H1 (cell line): ENCODE results near the gene KLK7.

ENCODE experiments used
- CTCF ChIP-seq, 3 experiments: IDR thresholded peaks; 1 replicate in 2 of 3; 2 replicates in 1 of 3; pipeline versions ENCODE4 v1.5.1 to v1.6.1; 2011; ENCODE audit warnings: low read length in 3 of 3, mild to moderate bottlenecking in 3 of 3, inconsistent platforms in 2 of 3, low read depth in 1 of 3, moderate library complexity in 1 of 3; ENCODE audit not compliant: insufficient read depth in 1 of 3; ENCODE audit errors: control extremely low read depth in 1 of 3
- EP300 ChIP-seq, 2 experiments: IDR thresholded peaks; 1 replicate in 1 of 2; 2 replicates in 1 of 2; pipeline ENCODE4 v1.6.1; 2011 to 2012; ENCODE audit warnings: low read depth in 2 of 2, low read length in 2 of 2, mild to moderate bottlenecking in 2 of 2, borderline replicate concordance in 1 of 2, inconsistent platforms in 1 of 2, moderate library complexity in 1 of 2
- NANOG ChIP-seq: IDR thresholded peaks from 2 replicates; pipeline ENCODE4 v1.6.1; 2011; ENCODE audit warnings: low read length, low read depth, mild to moderate bottlenecking, inconsistent platforms; ENCODE audit not compliant: insufficient read depth, poor library complexity, severe bottlenecking
- POLR2A ChIP-seq, 2 experiments: IDR thresholded peaks; 1 replicate in 1 of 2; 2 replicates in 1 of 2; pipeline ENCODE4 v1.6.1; 2011; ENCODE audit warnings: low read depth in 2 of 2, low read length in 2 of 2, mild to moderate bottlenecking in 2 of 2; ENCODE audit errors: control extremely low read depth in 1 of 2
- TEAD4 ChIP-seq: IDR thresholded peaks from 2 replicates; pipeline ENCODE4 v1.6.1; 2012; ENCODE audit warnings: low read depth, low read length, inconsistent platforms, mixed read lengths

- TF ChIP-seq CTCF (IDR thresholded peaks at IDR 0.05; ENCODE audit: control extremely low read depth in 1 of 3, insufficient read depth in 1 of 3, low read depth in 1 of 3, low read length in 3 of 3) = peak in 2 of 3 experiments; percentile 14 to 19; a peak in 1 of 4 replicates
- TF ChIP-seq POLR2A (IDR thresholded peaks at IDR 0.05; ENCODE audit: control extremely low read depth in 1 of 2, low read depth in 2 of 2, low read length in 2 of 2) = no peak
- no peak for TF ChIP-seq TEAD4
- TF ChIP-seq EP300 (IDR thresholded peaks at IDR 0.05; ENCODE audit: borderline replicate concordance in 1 of 2, low read depth in 2 of 2, low read length in 2 of 2) = no peak
- TF ChIP-seq NANOG = no peak
Measured at GRCh38 chr19:50967929-50968715, 15.6 kb downstream of the KLK7 start.
